ENCODE measurements around the gene PCBP1.

DNA sequence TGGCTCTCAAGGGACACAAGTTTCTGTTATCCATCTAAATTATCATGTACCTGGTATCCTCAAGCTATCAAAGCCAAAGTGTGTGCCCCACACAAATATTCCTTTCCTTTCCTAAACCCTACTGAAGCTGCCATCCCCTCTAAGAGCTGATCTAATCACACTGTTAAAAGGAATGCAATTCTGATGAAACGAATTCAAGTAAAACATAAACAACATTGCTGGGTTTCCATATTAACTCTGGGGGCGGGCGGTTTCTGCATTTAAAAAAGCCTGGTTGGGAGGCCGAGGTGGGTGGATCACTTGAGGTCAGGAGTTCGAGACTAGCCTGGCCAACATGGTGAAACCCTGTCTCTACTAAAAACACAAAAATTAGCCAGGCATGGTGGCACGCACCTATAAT is 41.9 kb upstream of the PCBP1 start:
- no peak for TF ChIP-seq POLR2A (IDR thresholded peaks at IDR 0.05)
- TF ChIP-seq, protein P1, sequence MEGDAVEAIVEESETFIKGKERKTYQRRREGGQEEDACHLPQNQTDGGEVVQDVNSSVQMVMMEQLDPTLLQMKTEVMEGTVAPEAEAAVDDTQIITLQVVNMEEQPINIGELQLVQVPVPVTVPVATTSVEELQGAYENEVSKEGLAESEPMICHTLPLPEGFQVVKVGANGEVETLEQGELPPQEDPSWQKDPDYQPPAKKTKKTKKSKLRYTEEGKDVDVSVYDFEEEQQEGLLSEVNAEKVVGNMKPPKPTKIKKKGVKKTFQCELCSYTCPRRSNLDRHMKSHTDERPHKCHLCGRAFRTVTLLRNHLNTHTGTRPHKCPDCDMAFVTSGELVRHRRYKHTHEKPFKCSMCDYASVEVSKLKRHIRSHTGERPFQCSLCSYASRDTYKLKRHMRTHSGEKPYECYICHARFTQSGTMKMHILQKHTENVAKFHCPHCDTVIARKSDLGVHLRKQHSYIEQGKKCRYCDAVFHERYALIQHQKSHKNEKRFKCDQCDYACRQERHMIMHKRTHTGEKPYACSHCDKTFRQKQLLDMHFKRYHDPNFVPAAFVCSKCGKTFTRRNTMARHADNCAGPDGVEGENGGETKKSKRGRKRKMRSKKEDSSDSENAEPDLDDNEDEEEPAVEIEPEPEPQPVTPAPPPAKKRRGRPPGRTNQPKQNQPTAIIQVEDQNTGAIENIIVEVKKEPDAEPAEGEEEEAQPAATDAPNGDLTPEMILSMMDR (IDR thresholded peaks at IDR 0.05), result no peak

All from upper lobe of left lung (tissue), 4 donors.